NCI-H1417 treated with DMSO at 0.1 percent for 48 hours (cell line): ENCODE data around the gene DIP2A.
"Not testable (repeated sequence)": the region's sequence is repeated elsewhere in the genome, so short reads cannot be mapped to it uniquely, and the experiment has no call there.

ENCODE experiments used
- DNase-seq: peaks from one replicate; lab custom pipeline; 2025; lab: John Stamatoyannopoulos, UW

Gene DIP2A

DNA sequence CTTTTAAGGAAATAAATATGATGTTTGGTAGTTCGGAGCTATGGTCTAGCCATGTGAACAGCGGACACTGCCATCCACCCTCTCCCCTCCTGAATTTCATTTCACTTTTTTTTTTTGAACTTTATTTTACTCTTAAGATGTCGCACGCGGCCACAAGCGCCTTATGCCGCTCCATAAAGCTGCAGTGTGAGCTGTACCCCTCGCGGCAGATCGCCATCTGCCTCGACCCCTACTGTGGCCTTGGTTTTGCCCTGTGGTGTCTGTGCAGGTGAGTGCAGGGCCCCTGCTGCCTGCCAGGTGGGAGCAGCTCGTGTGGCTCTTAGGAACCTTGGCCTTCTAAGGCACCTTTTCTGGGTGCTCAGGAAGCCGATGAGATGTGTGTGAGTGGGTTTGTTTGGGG is 98.1 kb downstream of the DIP2A start:
- DNase-seq, result no peak

DNA sequence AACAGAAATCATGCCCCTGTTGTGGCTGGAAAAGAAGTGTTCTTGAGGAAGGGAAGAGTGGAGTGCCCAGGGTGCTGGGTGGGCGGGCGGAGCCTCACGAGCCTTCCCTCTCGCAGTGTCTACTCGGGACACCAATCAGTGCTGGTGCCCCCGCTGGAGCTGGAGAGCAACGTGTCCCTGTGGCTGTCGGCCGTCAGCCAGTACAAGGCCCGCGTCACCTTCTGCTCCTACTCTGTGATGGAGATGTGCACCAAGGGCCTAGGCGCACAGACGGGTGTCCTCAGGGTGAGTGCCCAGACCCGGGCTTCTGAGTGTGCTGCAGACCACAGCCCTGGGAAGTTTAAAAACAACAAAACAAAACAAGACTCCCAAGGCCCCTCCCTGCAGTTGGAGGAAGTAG is 98.8 kb downstream of the DIP2A start:
- no peak for DNase-seq

- DNase-seq, result no peak
Observed at GRCh38 chr21:46557919-46558392, 99.3 kb downstream of the DIP2A start.

GRCh38 chr21:46559291-46559983 is 100.7 kb downstream of the DIP2A start:
- no peak for DNase-seq

GRCh38 chr21:46560568-46561444 is 102.1 kb downstream of the DIP2A start:
- DNase-seq, result no peak

DNA sequence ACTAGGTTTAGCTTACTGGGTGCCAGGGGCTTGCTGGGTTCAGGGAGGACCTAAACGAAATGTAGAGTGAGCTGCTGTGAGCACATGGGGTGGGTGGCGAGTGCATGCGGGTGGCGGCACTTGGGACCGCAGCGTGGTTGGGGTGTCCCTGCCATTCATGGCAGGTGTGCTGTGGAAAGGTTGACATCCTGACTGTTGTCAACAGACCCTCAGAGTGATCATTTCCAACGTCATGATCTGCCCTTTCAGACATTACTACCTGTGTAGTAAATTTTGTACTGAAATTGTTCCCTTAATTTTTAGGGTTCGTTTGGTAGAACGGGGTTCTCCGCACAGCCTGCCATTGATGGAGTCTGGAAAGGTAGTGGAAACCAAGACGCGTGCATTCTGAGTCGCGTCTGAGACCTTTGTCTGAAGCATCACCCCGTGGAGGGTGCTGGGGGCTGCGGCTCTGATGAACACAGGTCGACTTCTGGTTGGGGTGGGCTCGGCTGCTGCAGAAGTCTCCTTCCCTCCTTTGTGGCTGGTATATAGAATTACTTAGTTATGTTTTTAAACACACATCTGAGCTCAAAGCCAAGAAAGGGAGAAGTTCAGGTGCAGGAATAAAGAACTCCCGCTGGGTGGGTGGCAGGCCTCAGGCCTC is 102.9 kb downstream of the DIP2A start:
- DNase-seq, result no peak

- no peak for DNase-seq
Observed at GRCh38 chr21:46562472-46562871, 103.8 kb downstream of the DIP2A start.

DNA sequence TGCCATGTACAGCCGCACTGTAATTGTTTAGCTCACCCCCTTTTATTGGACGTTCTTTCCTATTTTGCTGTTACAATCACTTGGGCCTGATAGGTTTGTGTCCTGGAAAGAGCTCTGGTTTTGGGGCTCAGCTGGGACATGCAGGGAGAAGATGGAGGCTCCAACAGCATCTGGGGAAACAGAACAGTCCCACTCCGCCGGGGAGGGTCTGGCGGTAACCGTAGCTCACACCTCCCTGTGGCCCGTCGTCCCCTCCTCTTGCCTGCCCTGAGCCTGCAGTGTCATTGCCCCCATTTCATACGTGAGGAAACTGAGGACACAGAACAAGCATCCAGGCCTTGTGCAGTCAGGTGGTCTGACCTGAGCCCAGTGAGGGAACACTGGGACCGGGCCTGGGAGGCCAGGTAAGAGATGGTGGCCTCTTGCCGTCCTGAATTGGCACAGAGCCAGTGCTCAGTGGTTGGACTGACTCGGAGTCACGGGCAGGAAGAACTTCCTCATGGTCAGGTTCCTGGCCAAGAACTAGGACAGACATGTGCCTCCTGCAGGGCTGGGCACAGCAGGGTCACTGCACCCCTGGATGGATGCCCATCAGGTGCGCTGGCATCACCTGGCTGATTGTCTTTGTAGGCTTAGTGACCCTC is 104.4 kb downstream of the DIP2A start:
- DNase-seq, result no peak

- no peak for DNase-seq
Observed at GRCh38 chr21:46564391-46564790, 105.7 kb downstream of the DIP2A start.

DNA sequence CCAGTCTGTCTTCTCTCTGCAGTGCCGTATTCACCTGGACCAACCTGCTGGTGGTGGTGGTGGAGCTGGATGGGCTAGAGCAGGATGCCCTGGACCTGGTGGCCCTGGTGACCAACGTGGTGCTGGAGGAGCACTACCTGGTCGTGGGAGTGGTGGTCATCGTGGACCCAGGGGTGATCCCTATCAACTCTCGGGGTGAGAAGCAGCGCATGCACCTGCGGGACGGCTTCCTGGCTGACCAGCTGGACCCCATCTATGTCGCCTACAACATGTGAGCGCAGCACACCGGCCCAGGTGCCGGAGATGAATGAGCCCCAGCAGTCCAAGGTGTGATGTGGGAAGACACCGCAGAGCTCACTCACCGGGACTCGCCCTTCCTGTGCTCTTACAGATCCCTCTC is 108.7 kb downstream of the DIP2A start:
- DNase-seq, result no peak

GRCh38 chr21:46568562-46568961 is 109.9 kb downstream of the DIP2A start:
- no peak for DNase-seq

DNA sequence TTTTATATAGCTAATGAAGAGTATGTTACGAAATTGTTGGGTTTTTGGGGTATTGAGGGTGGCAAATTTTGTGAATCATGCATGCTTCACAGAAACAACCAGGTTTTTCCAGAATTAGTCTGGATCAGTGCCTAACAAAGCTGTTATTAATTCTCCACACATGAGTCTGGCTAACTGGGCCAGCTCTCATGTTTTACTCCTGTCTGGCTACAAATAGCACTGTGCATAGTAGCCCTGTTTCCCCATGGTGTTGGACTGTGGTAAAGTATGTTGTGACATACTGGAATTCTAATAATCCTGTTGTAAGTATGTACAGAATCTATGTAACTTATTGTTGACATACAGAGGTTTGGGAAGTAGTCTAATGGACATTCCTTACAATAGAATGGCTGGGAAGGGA is 110.4 kb downstream of the DIP2A start:
- no peak for DNase-seq

GRCh38 chr21:46570119-46570518 is 111.4 kb downstream of the DIP2A start:
- no peak for DNase-seq

DNA sequence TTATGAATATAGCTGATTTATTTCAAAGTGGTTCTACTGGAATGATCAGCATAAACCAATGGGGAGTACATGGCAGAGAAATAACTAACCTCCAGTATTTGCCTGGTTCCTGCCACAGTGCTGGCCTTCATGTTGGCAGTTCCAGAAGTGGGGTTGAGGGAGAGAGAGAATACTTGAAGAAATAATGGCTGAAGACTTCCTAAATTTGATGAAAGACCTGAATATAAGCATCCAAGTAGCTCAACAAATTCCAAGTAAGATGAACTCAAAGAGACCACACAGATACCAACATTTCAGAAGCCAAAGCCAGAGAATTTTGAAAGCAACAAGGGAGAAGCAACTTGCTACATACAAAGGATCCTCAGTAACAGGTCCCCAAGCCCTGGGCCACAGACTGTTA is 111.9 kb downstream of the DIP2A start:
- no peak for DNase-seq

DNA sequence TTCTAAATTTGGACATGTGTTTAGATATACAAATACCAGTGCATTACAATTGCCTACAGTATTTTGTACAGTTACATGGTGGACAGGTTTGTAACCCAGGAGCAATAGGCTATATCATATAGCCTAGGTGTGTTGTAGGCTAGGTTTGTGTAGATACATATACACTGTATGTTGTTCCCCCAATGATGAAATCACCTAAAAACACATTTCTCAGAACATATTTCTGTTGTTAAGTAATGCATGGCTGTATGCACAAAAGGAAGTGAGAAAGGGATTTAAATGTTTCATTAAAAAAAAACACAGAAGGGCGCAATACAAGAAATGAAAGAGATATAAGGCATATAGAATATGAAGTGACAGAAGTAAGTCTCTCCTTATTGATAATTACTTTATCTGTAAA is 114.2 kb downstream of the DIP2A start:
- no peak for DNase-seq

- not testable (repeated sequence) for DNase-seq
Observed at GRCh38 chr21:46577786-46578185, 119.1 kb downstream of the DIP2A start.

- not testable (repeated sequence) for DNase-seq
Observed at GRCh38 chr21:46579394-46579793, 120.7 kb downstream of the DIP2A start.

DNA sequence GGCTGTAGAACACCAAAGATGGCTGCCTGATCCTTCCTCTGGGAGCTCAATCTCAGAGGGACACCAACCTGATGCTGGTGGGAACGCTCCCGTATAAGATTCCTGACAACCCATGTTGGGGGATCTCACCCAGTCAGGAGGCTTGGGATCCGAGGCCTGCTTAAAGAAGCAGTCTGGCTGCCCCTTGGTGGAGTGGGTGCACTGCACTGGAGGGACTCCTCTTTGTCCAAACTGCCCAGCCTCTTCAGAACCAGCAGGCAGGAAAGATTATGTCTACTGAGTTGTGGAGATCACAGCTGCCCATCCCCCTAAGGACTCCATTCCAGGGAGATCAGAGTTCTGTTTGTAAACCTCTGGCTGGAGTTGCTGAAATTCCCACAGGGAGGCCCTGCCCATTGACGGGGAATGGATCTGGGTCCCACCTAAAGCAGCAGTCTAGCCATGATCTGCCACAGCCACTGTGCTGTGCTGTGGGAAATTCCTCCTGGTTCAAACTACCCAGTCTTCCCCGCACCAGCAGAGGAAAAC is 123.2 kb downstream of the DIP2A start:
- DNase-seq, result no peak

- no peak for DNase-seq
Observed at GRCh38 chr21:46585191-46585953, 126.7 kb downstream of the DIP2A start.

GRCh38 chr21:46594276-46594675 is 135.6 kb downstream of the DIP2A start:
- no peak for DNase-seq

GRCh38 chr21:46596201-46596600 is 137.5 kb downstream of the DIP2A start:
- no peak for DNase-seq
